ENCODE results near the gene EHD1.

EHD1 gene

GRCh38 chr11:64841592-64842365 lies 36.6 kb downstream of the EHD1 start:
- DNase-seq: no peak

- DNase-seq: no peak
Observed at GRCh38 chr11:64839887-64840782, 38.3 kb downstream of the EHD1 start.

- no peak for DNase-seq
Observed at GRCh38 chr11:64839335-64839734, 39.1 kb downstream of the EHD1 start.

- DNase-seq: no peak
Observed at GRCh38 chr11:64838600-64839334, 39.7 kb downstream of the EHD1 start.

GRCh38 chr11:64837887-64838351 lies 40.5 kb downstream of the EHD1 start:
- no peak for DNase-seq

- no peak for DNase-seq
Observed at GRCh38 chr11:64836448-64837072, 41.9 kb downstream of the EHD1 start.

- DNase-seq: no peak
Observed at GRCh38 chr11:64835616-64836447, 42.6 kb downstream of the EHD1 start.

GRCh38 chr11:64834723-64835615 lies 43.5 kb downstream of the EHD1 start:
- DNase-seq: no peak

- DNase-seq: no peak
Observed at GRCh38 chr11:64834031-64834722, 44.2 kb downstream of the EHD1 start.

- DNase-seq: no peak
Observed at GRCh38 chr11:64833509-64833908, 44.9 kb downstream of the EHD1 start.

GRCh38 chr11:64833198-64833502 lies 45.3 kb downstream of the EHD1 start:
- DNase-seq: no peak

- no peak for DNase-seq
Observed at GRCh38 chr11:64832467-64833197, 45.8 kb downstream of the EHD1 start.

- DNase-seq: no peak
Observed at GRCh38 chr11:64831411-64831891, 47.0 kb downstream of the EHD1 start.

GRCh38 chr11:64829536-64830251 lies 48.7 kb downstream of the EHD1 start:
- no peak for DNase-seq

GRCh38 chr11:64827451-64827839 lies 51.0 kb downstream of the EHD1 start:
- DNase-seq: no peak

- DNase-seq: no peak
Observed at GRCh38 chr11:64826578-64827450, 51.6 kb downstream of the EHD1 start.

GRCh38 chr11:64826062-64826461 lies 52.4 kb downstream of the EHD1 start:
- DNase-seq: no peak

All from stimulated activated naive CD4-positive, alpha-beta T cell (primary cell).